Thyroid gland (tissue), 4 donors: ENCODE results near the gene SCN3A. TPM values are rescaled to one million over a fixed set of nuclear protein-coding genes. Genes with fewer than 3 reads are reported as not detected.
A peak's percentile ranks its signal among the peaks of the same experiment; 100 is the strongest.

Source experiments
- DNase-seq, 2 donors: peaks; one replicate each; pipeline ENCODE4 v3.0.0-alpha.2; 2019
- H3K27ac ChIP-seq, 3 donors: fragments of 200-600 bp; sonication (generic); 1 replicate in 2 of 3; 2 replicates in 1 of 3; pipeline ENCODE4 v1.5.1; 2016 to 2019; ENCODE audit warnings: mild to moderate bottlenecking in 1 of 3, moderate library complexity in 1 of 3
- H3K27me3 ChIP-seq: fragments of 200-600 bp; sonication (generic); one replicate; pipeline ENCODE4 v1.5.1; 2019
- H3K36me3 ChIP-seq, 2 donors: fragments of 200-600 bp; sonication (generic); one replicate each; pipeline ENCODE4 v1.5.1; 2016 to 2019
- H3K4me1 ChIP-seq, 2 donors: fragments of 200-600 bp; sonication (generic); one replicate each; pipeline ENCODE4 v1.5.1; 2017 to 2019
- H3K4me3 ChIP-seq, 3 donors: fragments of 200-600 bp; sonication (generic); replicated peaks in 1 of 3; 1 replicate in 2 of 3; 2 replicates in 1 of 3; pipeline ENCODE4 v1.5.1; 2016; ENCODE audit warnings: mild to moderate bottlenecking in 1 of 3
- H3K9me3 ChIP-seq: fragments of 200-600 bp; sonication (generic); one replicate; pipeline ENCODE4 v1.5.1; 2017
- CTCF ChIP-seq, 6 experiments: fragments of 200-600 bp in 3 of 6; fragments of 450-650 bp in 3 of 6; sonication (generic) in 3 of 6; IDR thresholded peaks; one replicate each; pipeline ENCODE4 v1.5.1; 2016 to 2019; ENCODE audit warnings: antibody characterized with exemption in 6 of 6, mild to moderate bottlenecking in 2 of 6, inconsistent platforms in 1 of 6, moderate library complexity in 1 of 6
- POLR2A ChIP-seq, 2 donors: fragments of 450-650 bp; IDR thresholded peaks; one replicate each; pipeline ENCODE4 v1.6.1; 2017; ENCODE audit warnings: antibody characterized with exemption in 2 of 2, mild to moderate bottlenecking in 2 of 2, moderate library complexity in 1 of 2
- WGBS, 2 donors: methylation state at CpG; one replicate each; pipeline ENCODE4 v1.1.5; 2017; 5-methylcytosine and 5-hydroxymethylcytosine counted together
- intact Hi-C: fragments of 100-400 bp; cut with DNase I; formaldehyde crosslinking; loops from one replicate; pipeline ENCODE4 v1.15.1; 2023
- total RNA-seq, 4 donors: library from RNA; depleted of rRNA; stranded (reverse); fragments of >200 nt; gene quantifications; one replicate each; pipeline ENCODE4 v1.2.3, GENCODE V29; 2016

SCN3A gene
- total RNA-seq, 4 donors from 2014 or later = 3.0 to 12.5 (median 4.1) TPM

GRCh38 chr2:165245081-165245793, 41.4 kb upstream of the SCN3A start:
- no peak for DNase-seq
- Histone ChIP-seq H3K4me1 (no peaks in the 10 kb centered on the region), H3K27me3 (no peaks in the 10 kb centered on the region), H3K4me3 (no peak overlapping the region), H3K9me3 (no peaks in the 10 kb centered on the region), H3K27ac (no peak overlapping the region), H3K36me3 (no peaks in the 10 kb centered on the region)
- TF ChIP-seq CTCF (IDR thresholded peaks at IDR 0.05) (no peak), POLR2A (IDR thresholded peaks at IDR 0.05) (no peak)
- WGBS, 2 donors = 46 to 53% methylated on average over 5 of the region's 5 CpGs
- intact Hi-C loops = no loop called here

- no peaks in the 10 kb centered on the region for H3K9me3 ChIP-seq
- no peaks in the 10 kb centered on the region for H3K27me3 ChIP-seq
- intact Hi-C loops = no loop called here
- no peak overlapping the region for H3K4me3 ChIP-seq
- DNase-seq = no peak
- no peak overlapping the region for H3K27ac ChIP-seq
- WGBS, 2 donors = 87 to 92% methylated on average over 2 of the region's 2 CpGs
- no peaks in the 10 kb centered on the region for H3K36me3 ChIP-seq
- no peaks in the 10 kb centered on the region for H3K4me1 ChIP-seq
- TF ChIP-seq CTCF (IDR thresholded peaks at IDR 0.05) (no peak), POLR2A (IDR thresholded peaks at IDR 0.05) (no peak)
Measured at GRCh38 chr2:165240916-165241315, 37.1 kb upstream of the SCN3A start.

GRCh38 chr2:165239856-165240515, 36.1 kb upstream of the SCN3A start:
- 80 to 84% methylated on average over 4 of the region's 4 CpGs for WGBS, 2 donors
- H3K4me1 ChIP-seq = no peaks in the 10 kb centered on the region
- no peaks in the 10 kb centered on the region for H3K36me3 ChIP-seq
- no peak overlapping the region for H3K4me3 ChIP-seq
- H3K27me3 ChIP-seq = no peaks in the 10 kb centered on the region
- TF ChIP-seq CTCF (IDR thresholded peaks at IDR 0.05) (no peak), POLR2A (IDR thresholded peaks at IDR 0.05) (no peak)
- no peak for DNase-seq
- no peaks in the 10 kb centered on the region for H3K9me3 ChIP-seq
- intact Hi-C loops = no loop called here
- H3K27ac ChIP-seq = no peak overlapping the region

DNA sequence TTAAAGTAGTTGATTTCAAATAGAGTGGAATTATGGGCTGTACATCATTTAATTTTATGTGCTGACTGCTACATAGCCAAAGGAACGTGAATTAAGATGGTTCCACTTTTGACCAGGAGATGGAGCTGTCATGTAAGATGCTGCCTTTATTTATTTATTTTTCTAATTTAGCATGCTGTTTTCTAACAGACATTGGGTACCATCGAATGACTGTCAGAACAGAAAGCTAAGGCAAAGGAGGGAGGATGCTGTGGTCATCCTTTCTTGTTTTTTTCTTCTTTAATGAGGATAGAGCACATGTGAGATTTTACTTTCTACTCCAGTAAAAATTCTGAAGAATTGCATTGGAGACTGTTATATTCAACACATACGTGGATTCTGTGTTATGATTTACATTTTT, 35.4 kb upstream of the SCN3A start, which contains the start of gene SCN2A:
TSS of gene SCN2A (plus strand) at position 185 of the 400 bp plus-strand sequence. CDS start 56,410 bp downstream, outside the sequence.
- Histone ChIP-seq H3K4me3 (no peak within 1 kb of the TSS), H3K36me3 (no peaks in the 10 kb centered on the region), H3K27ac (no peak within 1 kb of the TSS), H3K27me3 (no peaks in the 10 kb centered on the region), H3K9me3 (no peaks in the 10 kb centered on the region), H3K4me1 (no peaks in the 10 kb centered on the region)
- no peak for DNase-seq
- intact Hi-C loops = no loop called here
- 33 to 35% methylated on average over 3 of the region's 3 CpGs for WGBS, 2 donors
- TF ChIP-seq CTCF (IDR thresholded peaks at IDR 0.05) (peak in 5 of 6 experiments; percentile 30 to 81 (median 61)), POLR2A (IDR thresholded peaks at IDR 0.05) (no peak)

GRCh38 chr2:165238295-165238694, 34.4 kb upstream of the SCN3A start:
- intact Hi-C loops = no loop called here
- H3K9me3 ChIP-seq = no peaks in the 10 kb centered on the region
- WGBS, 2 donors = 8 to 10% methylated on average over 3 of the region's 3 CpGs
- DNase-seq = no peak
- TF ChIP-seq POLR2A (IDR thresholded peaks at IDR 0.05) (no peak), CTCF (IDR thresholded peaks at IDR 0.05) (no peak)
- H3K36me3 ChIP-seq = no peaks in the 10 kb centered on the region
- no peaks in the 10 kb centered on the region for H3K27me3 ChIP-seq
- H3K27ac ChIP-seq = no peak overlapping the region
- H3K4me3 ChIP-seq = no peak overlapping the region
- no peaks in the 10 kb centered on the region for H3K4me1 ChIP-seq
